Dedifferentiated amniotic fluid mesenchymal stem cell (primary cell): ENCODE results near the gene PTRHD1.

ENCODE experiments used
- DNase-seq: peaks from one replicate; pipeline ENCODE4 v3.0.0-alpha.2; 2016; ENCODE audit errors: extremely low spot score

PTRHD1 gene

DNA sequence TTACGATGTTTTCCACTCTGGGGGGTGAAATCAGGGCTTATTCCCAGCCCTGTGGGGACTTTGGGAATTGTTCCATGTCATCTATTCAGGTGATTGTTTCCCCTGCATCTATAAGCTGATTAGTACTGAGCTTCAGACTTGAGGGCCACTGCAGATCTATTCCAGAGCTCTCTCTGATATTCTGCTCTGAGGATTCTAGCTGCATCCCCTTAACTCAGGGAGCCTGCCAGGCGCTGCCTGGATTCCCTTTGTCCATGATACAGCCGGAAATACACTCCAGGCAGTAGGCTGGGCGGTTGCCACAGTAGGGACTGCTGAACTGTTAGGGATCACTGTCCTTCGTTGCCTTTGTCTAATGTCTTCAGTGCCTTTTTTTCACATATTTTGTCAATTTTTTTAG is 31.3 kb downstream of the PTRHD1 start:
- DNase-seq: no peak

DNA sequence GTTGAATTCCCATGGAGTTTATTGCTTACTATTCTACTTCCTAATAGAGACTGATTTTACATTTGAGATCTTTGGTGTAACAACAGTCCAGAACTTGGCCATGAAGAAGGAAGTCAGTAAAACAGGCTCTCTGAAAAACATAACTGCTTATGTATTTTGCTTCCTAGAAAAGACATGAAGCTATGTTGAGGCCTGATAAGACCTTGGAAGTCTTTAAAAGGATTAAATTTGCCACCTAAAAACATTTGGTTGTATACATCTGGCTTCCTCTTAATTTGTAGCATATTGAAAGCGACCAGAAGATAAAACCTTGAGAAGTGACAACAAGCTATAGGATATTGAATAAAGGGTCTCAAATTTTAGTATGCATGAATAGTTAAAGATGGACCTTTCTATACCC is 36.4 kb downstream of the PTRHD1 start:
- no peak for DNase-seq

DNA sequence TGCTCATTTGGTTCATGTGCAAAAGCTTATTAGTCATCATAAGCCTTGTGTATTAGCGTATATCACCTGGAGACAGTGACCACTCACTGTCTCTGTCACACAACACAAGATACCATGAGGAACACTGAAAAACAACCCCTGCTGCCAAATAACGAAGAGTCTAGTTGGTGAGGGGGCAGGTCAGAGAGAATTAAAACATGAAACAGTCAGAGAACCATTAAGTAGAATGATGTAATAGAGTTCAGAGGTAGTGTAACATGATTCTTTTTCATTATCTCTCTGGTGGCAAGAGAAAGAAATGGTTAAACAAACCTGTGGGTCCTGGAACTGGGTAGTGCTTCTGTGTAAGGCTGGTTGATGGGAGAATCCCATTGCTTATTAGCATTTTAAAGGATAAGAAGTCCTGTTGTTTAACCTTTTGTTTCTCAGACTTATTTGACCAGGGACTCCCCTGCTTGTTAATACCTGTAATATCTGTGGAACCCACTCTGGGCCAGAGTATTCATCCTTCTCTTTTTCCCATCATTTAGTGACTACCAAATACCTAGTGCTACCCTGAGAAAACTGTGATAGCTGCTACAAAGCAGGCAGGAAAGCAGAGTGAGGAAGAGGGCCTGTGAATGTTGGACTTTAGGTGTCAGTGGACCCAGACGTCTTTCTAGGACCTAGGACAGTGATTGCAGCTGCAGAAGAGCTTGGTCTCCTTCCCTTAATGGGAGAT is 38.0 kb downstream of the PTRHD1 start:
- no peak for DNase-seq

DNA sequence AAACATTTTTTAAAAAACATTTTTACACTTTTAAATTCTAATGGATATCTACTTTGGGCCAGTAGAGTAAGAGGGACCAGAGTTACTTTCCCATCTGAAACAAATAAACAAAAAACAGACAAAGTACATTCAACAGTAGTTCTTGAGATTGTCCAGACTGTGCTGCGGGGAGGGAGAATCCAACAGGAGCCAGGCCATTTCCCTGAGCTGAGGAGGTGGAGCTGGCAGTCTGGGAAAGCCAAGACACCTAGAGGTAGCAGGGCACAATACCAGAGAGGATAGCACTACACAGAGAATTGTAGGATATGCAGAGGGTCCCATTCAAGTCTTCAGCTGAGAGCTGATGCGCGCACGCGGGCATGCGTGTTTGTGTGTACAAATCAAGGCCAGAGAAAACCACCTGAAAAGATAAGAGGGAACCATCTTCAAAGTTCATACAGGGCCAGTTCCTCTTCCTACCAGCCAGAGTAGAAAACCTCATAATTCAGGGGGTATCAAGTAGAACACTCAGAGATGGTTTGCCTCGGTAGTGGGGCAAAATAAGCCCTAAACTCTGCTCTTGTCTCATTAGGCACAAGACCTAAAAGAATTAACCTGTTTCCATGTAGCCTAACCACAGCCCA is 44.0 kb downstream of the PTRHD1 start:
- no peak for DNase-seq

DNA sequence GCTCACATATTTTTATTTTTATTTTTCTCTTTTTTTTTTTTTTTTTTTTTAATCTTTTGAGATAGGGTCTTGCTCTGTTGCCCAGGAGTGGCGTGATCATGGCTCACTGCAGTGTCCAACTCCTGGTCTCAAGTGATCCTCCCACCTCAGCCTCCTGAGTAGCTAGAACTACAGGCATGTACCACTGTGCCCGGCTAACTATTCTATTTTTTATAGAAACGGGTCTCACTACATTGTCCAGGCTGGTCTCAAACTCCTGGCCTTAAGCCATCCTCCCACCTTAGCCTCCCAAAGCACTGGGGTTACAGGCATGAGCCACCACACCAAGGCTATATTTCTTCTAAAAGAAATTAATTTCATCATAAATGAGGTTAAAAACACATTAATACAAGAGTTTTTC is 45.9 kb downstream of the PTRHD1 start:
- DNase-seq: no peak

DNA sequence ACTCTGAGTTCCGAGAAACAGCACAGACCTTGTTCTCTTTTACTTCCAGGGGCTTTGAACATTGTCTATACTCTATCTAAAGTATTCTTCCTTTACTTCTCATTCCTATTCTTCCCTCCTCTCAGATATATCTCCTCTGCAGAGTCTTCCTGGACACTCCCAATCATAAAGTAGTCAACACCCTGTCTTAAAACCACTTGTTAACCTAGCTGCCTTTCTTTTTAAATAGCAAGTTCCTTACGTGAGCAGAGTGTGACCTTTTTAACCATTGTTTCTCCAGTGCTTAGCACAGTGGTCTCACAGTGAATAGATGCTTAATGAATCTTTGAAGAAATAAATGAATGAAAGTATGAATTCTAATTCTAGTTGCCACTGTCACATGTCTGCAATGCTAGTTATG is 47.4 kb downstream of the PTRHD1 start:
- no peak for DNase-seq

DNA sequence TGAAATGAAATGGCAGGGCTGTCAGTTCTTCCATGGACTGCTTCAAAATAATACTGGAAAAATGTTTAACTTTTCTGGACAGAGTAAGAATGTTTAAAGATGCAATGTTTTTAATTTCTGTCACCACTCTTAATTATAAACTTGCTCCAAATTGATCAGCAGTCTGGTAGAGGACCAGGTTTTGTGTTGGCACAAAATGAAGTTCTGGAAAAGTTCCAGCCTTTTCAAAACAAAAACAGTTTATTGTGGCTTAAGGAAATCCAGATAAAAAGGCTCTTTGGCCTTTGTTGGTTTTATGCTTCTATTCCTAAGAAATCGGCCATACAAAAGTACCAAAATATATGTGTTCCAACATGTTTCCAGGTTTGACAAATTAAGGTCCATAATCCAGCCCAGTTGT is 48.8 kb downstream of the PTRHD1 start:
- DNase-seq: no peak

DNA sequence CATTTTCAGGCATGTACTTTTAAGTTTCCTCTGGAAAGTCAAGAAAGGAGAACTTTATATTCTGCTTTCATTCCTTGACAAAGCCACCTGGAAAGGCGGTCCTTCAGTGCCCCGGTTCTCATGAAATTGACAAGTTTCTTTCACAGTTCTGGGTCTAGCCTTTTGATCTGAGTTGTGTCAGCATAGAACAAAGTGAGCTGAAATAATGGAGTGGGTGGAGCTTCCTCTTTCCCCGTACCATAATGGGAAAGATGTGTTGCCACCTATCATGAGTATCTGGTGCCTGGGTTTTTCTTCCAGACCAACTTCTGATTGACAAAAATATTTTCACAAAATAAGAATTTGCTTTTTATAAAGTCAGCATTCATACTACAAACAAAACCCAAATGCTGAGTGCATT is 49.3 kb downstream of the PTRHD1 start:
- no peak for DNase-seq

DNA sequence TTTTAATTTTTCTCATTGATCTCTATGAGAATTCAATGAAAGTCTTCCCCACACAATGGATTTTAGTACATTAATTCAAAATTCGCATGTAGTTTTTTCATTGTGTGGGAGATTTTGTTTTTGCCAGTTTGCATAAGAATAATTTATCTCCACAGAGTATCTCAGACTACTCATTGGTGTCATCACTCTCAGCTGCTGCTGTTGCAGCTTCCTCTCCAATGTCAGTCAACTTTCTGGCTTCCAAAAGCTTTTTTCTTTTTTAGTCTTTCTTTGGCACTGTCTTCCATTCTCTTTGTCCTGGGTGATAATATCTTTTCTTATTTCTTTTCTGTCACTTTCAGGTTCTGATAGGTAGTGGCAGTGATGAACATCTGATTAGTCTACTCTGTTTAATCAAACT is 50.5 kb downstream of the PTRHD1 start:
- no peak for DNase-seq

DNA sequence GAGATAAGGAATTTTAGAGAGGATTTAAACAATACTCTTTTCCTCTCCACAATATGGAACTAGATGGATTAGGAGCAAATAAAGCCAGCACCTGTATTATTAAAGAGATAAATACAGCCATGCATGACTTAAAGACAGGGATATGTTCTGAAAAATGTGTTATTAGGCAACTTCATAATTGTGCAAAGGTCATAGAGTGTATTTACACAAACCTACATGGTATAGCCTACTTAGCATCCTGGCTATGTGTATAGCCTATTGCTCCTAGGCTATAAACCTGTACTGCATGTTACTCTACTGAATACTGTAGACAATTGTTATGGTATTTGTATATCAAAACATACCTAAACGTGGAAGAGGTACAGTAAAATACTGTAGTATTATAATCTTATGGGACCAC is 53.0 kb downstream of the PTRHD1 start:
- no peak for DNase-seq
